Endothelial cell of umbilical vein (primary cell): ENCODE data around the gene COPS6. TPM values are rescaled to one million over a fixed set of nuclear protein-coding genes. Genes with fewer than 3 reads are reported as not detected.
A peak's percentile ranks its signal among the peaks of the same experiment; 100 is the strongest.

ENCODE experiments used
- Bru-seq: library from RNA; stranded (reverse); fragments of 400-500 nt; gene quantifications from one replicate; lab custom pipeline; 2021; lab: Mats Ljungman, UMichigan
- BruChase-seq, 2 experiments: library from RNA; stranded (reverse); fragments of 400-500 nt; gene quantifications; one replicate each; lab custom pipeline; 2021; lab: Mats Ljungman, UMichigan
- BruUV-seq: library from RNA; stranded (reverse); fragments of 400-500 nt; replicated peaks from 2 replicates; lab custom pipeline; 2021; lab: Mats Ljungman, UMichigan
- CTCF ChIA-PET: fragments of 300-600, 350-600 bp; sonication (Branson Sonifier 250); formaldehyde crosslinking; loops from one replicate; lab custom pipeline; 2021; ENCODE audit warnings: antibody characterized with exemption, inconsistent platforms; lab: Charles Lee
- POLR2A ChIA-PET: fragments of 300-600, 350-600 bp; sonication (Branson Sonifier 250); formaldehyde crosslinking; loops from one replicate; lab custom pipeline; 2021; ENCODE audit warnings: antibody characterized with exemption, inconsistent platforms; lab: Charles Lee
- DNase-seq: peaks from one replicate; pipeline ENCODE4 v3.0.0-alpha.2; 2011; ENCODE audit warnings: low read depth, low spot score
- FAIRE-seq: peaks from 2 replicates; lab custom pipeline; 2011; peaks lifted over from hg19 to GRCh38; lab: Jason Lieb, UNC
- H2AFZ ChIP-seq: 2 replicates; pipeline ENCODE4 v1.6.0; 2012; ENCODE audit warnings: low read depth, low read length, control low read depth, inconsistent platforms
- H3K27ac ChIP-seq: 2 replicates; pipeline ENCODE4 v1.5.1; 2011; ENCODE audit warnings: low read depth, mild to moderate bottlenecking, control low read depth, low read length, moderate library complexity; ENCODE audit not compliant: insufficient read depth
- H3K27me3 ChIP-seq, 2 experiments: 2 replicates each; pipeline versions ENCODE4 v1.6.0 to v1.6.1; 2011; ENCODE audit warnings: low read length in 2 of 2, mixed read lengths in 1 of 2; ENCODE audit not compliant: control insufficient read depth in 2 of 2, insufficient read depth in 2 of 2
- H3K36me3 ChIP-seq, 2 experiments: 2 replicates in 1 of 2; 3 replicates in 1 of 2; pipeline ENCODE4 v1.5.1; 2011; ENCODE audit warnings: low read length in 2 of 2, mild to moderate bottlenecking in 1 of 2, moderate library complexity in 1 of 2; ENCODE audit not compliant: control insufficient read depth in 2 of 2, insufficient read depth in 2 of 2; ENCODE audit errors: extremely low read depth in 1 of 2
- H3K4me1 ChIP-seq: 3 replicates; pipeline ENCODE4 v1.5.1; 2011; ENCODE audit warnings: mild to moderate bottlenecking, low read length; ENCODE audit not compliant: control insufficient read depth, insufficient read depth; ENCODE audit errors: extremely low read depth
- H3K4me2 ChIP-seq: 2 replicates; pipeline ENCODE4 v1.6.1; 2011; ENCODE audit warnings: low read length, control low read depth, mixed read lengths; ENCODE audit not compliant: insufficient read depth
- H3K4me3 ChIP-seq, 3 experiments: fragments of 200-600 bp in 1 of 3; sonication (generic), shearing (Covaris generic) in 1 of 3; replicated peaks in 1 of 3; 2 replicates each; pipeline ENCODE4 v1.5.1; 2011 to 2016; ENCODE audit warnings: control low read depth in 3 of 3, low read length in 3 of 3, mild to moderate bottlenecking in 2 of 3, inconsistent platforms in 1 of 3, low read depth in 1 of 3, moderate library complexity in 1 of 3; ENCODE audit not compliant: insufficient read depth in 1 of 3
- H3K79me2 ChIP-seq: 2 replicates; pipeline ENCODE4 v1.6.0; 2012; ENCODE audit warnings: low read length, inconsistent platforms; ENCODE audit not compliant: control insufficient read depth, insufficient read depth
- H3K9ac ChIP-seq: replicated peaks from 2 replicates; pipeline ENCODE3; 2011; ENCODE audit warnings: low read length, control low read depth; ENCODE audit not compliant: insufficient read depth; ENCODE audit errors: extremely low read depth
- H3K9me1 ChIP-seq: replicated peaks from 3 replicates; pipeline ENCODE4 v1.6.0; 2011; ENCODE audit warnings: mild to moderate bottlenecking, low read length; ENCODE audit not compliant: control insufficient read depth, insufficient read depth; ENCODE audit errors: extremely low read depth
- H3K9me3 ChIP-seq: replicated peaks from 2 replicates; pipeline ENCODE4 v1.5.1; 2012; ENCODE audit warnings: low read length, inconsistent platforms; ENCODE audit not compliant: control insufficient read depth, insufficient read depth
- H4K20me1 ChIP-seq: replicated peaks from 2 replicates; pipeline ENCODE3; 2011; ENCODE audit warnings: mild to moderate bottlenecking, low read length; ENCODE audit not compliant: control insufficient read depth, insufficient read depth; ENCODE audit errors: extremely low read depth
- EZH2 ChIP-seq: IDR thresholded peaks from 2 replicates; pipeline ENCODE4 v1.6.1; 2012; ENCODE audit warnings: borderline replicate concordance, low read depth, mild to moderate bottlenecking, moderate library complexity, low read length, inconsistent platforms; ENCODE audit not compliant: severe bottlenecking
- FOS ChIP-seq: IDR thresholded peaks from 2 replicates; pipeline ENCODE4 v1.6.1; 2011; ENCODE audit warnings: mild to moderate bottlenecking, low read length, moderate library complexity, borderline replicate concordance; ENCODE audit not compliant: insufficient read depth
- GATA2 ChIP-seq: IDR thresholded peaks from 2 replicates; pipeline ENCODE4 v1.7.0; 2011; ENCODE audit warnings: low read depth, mild to moderate bottlenecking, moderate library complexity, mixed read lengths, low read length; ENCODE audit not compliant: insufficient read length, insufficient read depth
- JUN ChIP-seq: IDR thresholded peaks from 2 replicates; pipeline ENCODE4 v1.6.1; 2011; ENCODE audit warnings: borderline replicate concordance, low read depth; ENCODE audit not compliant: insufficient read length, insufficient read depth
- MYC ChIP-seq: IDR thresholded peaks from one replicate; pipeline ENCODE4 v1.6.1; 2011; ENCODE audit warnings: mild to moderate bottlenecking, low read depth, low read length
- POLR2A ChIP-seq: IDR thresholded peaks from 2 replicates; pipeline ENCODE4 v1.6.1; 2012; ENCODE audit warnings: low read depth, mild to moderate bottlenecking, control low read depth, low read length
- POLR2AphosphoS5 ChIP-seq: IDR thresholded peaks from 2 replicates; pipeline ENCODE4 v1.6.1; 2012; ENCODE audit warnings: low read depth, mild to moderate bottlenecking, control low read depth, low read length, moderate library complexity; ENCODE audit not compliant: insufficient read depth
- dilution Hi-C: fragments of 300-500 bp; cut with MboI; formaldehyde crosslinking; loops from one replicate; pipeline ENCODE4 v1.15.0; 2019; ENCODE audit warnings: low sequenced_read_pairs; ENCODE audit not compliant: extremely low pct_ligation_motif_present
- intact Hi-C: fragments of 100-400 bp; cut with micrococcal nuclease; formaldehyde crosslinking; loops from one replicate; pipeline ENCODE4 v1.10.0; 2022
- long read RNA-seq: library from polyadenylated mRNA; stranded (forward); transcript quantifications from one replicate; pipeline ENCODE4 v2.0.0, GENCODE V29; 2021
- polyA minus RNA-seq, 3 experiments: library from RNA; depleted of rRNA, polyadenylated mRNA; stranded (reverse); fragments of >200 nt; gene quantifications; 1 replicate in 1 of 3; 2 replicates in 2 of 3; pipeline ENCODE4 v1.2.3, GENCODE V29; 2011
- polyA plus RNA-seq, 4 experiments: library from polyadenylated mRNA; depleted of rRNA in 3 of 4; stranded (reverse) in 3 of 4; unstranded in 1 of 4; fragments of >200 nt; gene quantifications; 2 replicates each; pipeline versions ENCODE4 v1.2.1 to v1.2.3, GENCODE V29; 2011 to 2012; ENCODE audit warnings: missing spikeins in 1 of 4
- total RNA-seq: library from RNA; stranded (reverse); gene quantifications from 2 replicates; pipeline ENCODE4 v1.2.3, GENCODE V29; 2021
- TF ChIP-seq, protein P1 (sequence below): IDR thresholded peaks from 2 replicates; pipeline ENCODE4 v1.6.1; 2011; ENCODE audit not compliant: insufficient read depth, insufficient read length
- TF ChIP-seq, protein P2 (sequence below), 2 donors: IDR thresholded peaks; 1 replicate in 1 of 2; 2 replicates in 1 of 2; pipeline ENCODE4 v1.5.1; 2011; ENCODE audit warnings: low read length in 2 of 2, mild to moderate bottlenecking in 2 of 2, moderate library complexity in 2 of 2, control low read depth in 1 of 2, inconsistent platforms in 1 of 2, low read depth in 1 of 2; ENCODE audit not compliant: insufficient read depth in 1 of 2; ENCODE audit errors: extremely low read depth in 1 of 2

Gene COPS6
- total RNA-seq (168 and 188 TPM in 2 replicates), polyA plus RNA-seq (251 and 268 TPM in 2 replicates), polyA minus RNA-seq (230 and 233 TPM in 2 replicates), Bru-seq, nascent RNA (percentile 85 among the genes with signal in this experiment), BruChase-seq, experiment 1, labeled RNA remaining after a 6-hour chase (percentile 94 among the genes with signal in this experiment), BruChase-seq, experiment 2, labeled RNA remaining after a 2-hour chase (percentile 87 among the genes with signal in this experiment)
- 257 and 331 TPM in 2 replicates for polyA plus RNA-seq (2011; cell fraction: cytosol; rRNA removed)
- polyA plus RNA-seq (2011; cell fraction: nucleus; rRNA removed): 152 and 181 TPM in 2 replicates
- 169 and 251 TPM in 2 replicates for polyA plus RNA-seq (2012)
- 122 TPM for polyA minus RNA-seq (2011; cell fraction: cytosol; rRNA and poly(A)+ RNA removed)
- polyA minus RNA-seq (2011; cell fraction: nucleus; rRNA and poly(A)+ RNA removed): 46.3 and 64.6 TPM in 2 replicates
- long read RNA-seq, transcript COPS6-201 (10 exons, 1,432 nt): major isoform, 906 of 972 reads
- long read RNA-seq, transcript COPS6-202 (10 exons, 1,107 nt): minor isoform, 11 of 972 reads
- long read RNA-seq, partial matches to known transcripts: 13 of 972 reads
- long read RNA-seq, other reads (novel, unspliced or antisense): 41 of 972 reads

DNA sequence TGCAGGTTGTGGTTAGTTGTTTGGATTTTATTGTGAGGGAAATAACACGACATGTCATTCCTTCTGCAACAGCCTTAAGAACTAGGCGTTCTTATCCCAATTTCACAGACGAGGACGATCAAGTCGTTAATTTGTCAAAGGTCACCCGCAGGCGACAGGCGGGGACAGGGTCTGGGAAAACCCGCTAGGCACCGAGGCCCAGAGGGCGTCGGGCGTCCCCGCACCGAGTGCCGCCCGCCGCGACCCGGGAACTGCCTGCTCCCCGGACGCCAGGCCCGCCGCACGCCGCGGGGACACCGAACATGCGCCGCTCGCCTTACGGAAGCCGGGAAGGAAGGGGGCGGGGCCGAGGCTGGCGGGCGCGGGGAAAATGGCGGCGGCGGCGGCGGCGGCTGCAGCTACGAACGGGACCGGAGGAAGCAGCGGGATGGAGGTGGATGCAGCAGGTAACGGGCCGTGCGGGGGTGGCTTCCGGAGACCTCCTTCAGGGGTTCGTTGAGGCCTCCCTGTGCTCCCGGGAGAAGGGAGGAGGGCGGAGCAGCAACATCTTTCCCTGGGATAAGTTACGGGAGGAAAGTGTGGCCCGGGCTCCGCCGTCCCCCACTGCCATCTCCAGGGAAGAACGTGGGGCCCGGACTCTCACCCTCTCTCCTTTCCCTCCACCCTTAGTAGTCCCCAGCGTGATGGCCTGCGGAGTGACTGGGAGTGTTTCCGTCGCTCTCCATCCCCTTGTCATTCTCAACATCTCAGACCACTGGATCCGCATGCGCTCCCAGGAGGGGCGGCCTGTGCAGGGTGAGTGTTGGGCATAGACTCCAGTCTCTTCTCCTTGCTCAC is at the start of gene COPS6:
Gene COPS6 (plus strand): TSS at position 349 of the 837 bp plus-strand sequence. CDS start 22 bp downstream, at position 371.
- Histone ChIP-seq H3K36me3 (peaks cover 21 to 22% of the 10 kb centered on the region in 2 experiments), H3K9ac (peak within 1 kb of the TSS; percentile 90), H3K9me1 (no peaks in the 10 kb centered on the region), H3K27ac (peak within 1 kb of the TSS; percentile 94), H3K27me3 (no peaks in the 10 kb centered on the region), H2AFZ (peak within 1 kb of the TSS; percentile 66), H3K4me1 (peaks cover 39% of the 10 kb centered on the region), H3K4me3 (peak within 1 kb of the TSS; percentile 62 to 74 (median 68)), H3K9me3 (no peaks in the 10 kb centered on the region), H4K20me1 (no peaks in the 10 kb centered on the region), H3K79me2 (peaks cover 19% of the 10 kb centered on the region), H3K4me2 (peak within 1 kb of the TSS; percentile 53)
- intact Hi-C loops (loop anchor here (10.0 kb wide), 1 partner anchor 174 kb away; the partner anchor contains the start of gene TRIM4), dilution Hi-C loops (no loop called here)
- ChIA-PET POLR2A (interaction anchor here (1.0 kb wide), 1 partner anchor 12 kb away, joined by 6 read pairs; the partner anchor contains the start of genes AP4M1 and MCM7), CTCF (interaction anchor here (0.6 to 2.9 kb wide), 3 partner anchors 13 to 349 kb away, joined by 4 to 18 read pairs (median 5); partner anchors contain the start of genes AP4M1 and MCM7)
- DNase-seq: peak; percentile 65
- FAIRE-seq: peak; percentile 74
- TSS peak; percentile 31 for BruUV-seq
- no peak for TF ChIP-seq JUN
- TF ChIP-seq EZH2: no peak
- TF ChIP-seq, protein P1, sequence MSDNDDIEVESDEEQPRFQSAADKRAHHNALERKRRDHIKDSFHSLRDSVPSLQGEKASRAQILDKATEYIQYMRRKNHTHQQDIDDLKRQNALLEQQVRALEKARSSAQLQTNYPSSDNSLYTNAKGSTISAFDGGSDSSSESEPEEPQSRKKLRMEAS: peak; percentile 48
- TF ChIP-seq GATA2: no peak
- TF ChIP-seq POLR2AphosphoS5: peak; percentile 74
- TF ChIP-seq FOS: no peak
- peak; percentile 84 for TF ChIP-seq POLR2A
- no peak for TF ChIP-seq MYC
- TF ChIP-seq, protein P2, sequence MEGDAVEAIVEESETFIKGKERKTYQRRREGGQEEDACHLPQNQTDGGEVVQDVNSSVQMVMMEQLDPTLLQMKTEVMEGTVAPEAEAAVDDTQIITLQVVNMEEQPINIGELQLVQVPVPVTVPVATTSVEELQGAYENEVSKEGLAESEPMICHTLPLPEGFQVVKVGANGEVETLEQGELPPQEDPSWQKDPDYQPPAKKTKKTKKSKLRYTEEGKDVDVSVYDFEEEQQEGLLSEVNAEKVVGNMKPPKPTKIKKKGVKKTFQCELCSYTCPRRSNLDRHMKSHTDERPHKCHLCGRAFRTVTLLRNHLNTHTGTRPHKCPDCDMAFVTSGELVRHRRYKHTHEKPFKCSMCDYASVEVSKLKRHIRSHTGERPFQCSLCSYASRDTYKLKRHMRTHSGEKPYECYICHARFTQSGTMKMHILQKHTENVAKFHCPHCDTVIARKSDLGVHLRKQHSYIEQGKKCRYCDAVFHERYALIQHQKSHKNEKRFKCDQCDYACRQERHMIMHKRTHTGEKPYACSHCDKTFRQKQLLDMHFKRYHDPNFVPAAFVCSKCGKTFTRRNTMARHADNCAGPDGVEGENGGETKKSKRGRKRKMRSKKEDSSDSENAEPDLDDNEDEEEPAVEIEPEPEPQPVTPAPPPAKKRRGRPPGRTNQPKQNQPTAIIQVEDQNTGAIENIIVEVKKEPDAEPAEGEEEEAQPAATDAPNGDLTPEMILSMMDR (IDR thresholded peaks at IDR 0.05; ENCODE audit: extremely low read depth in 1 of 2, insufficient read depth in 1 of 2, low read depth in 1 of 2, low read length in 2 of 2): no peak
